Glomerular visceral epithelial cell (primary cell): ENCODE results near the gene CDC73.
"Not testable (repeated sequence)": the region's sequence is repeated elsewhere in the genome, so short reads cannot be mapped to it uniquely, and the experiment has no call there.

Experiments used
- DNase-seq: peaks from one replicate; pipeline ENCODE4 v3.0.0-alpha.2; 2016; ENCODE audit errors: extremely low spot score

CDC73 gene

GRCh38 chr1:193113992-193114332, 7.9 kb upstream of the CDC73 start:
- no peak for DNase-seq

- no peak for DNase-seq
Measured at GRCh38 chr1:193114485-193115095, 7.2 kb upstream of the CDC73 start.

GRCh38 chr1:193115629-193116227, 6.1 kb upstream of the CDC73 start:
- DNase-seq, result peak; percentile 93

GRCh38 chr1:193117167-193117566, 4.7 kb upstream of the CDC73 start:
- not testable (repeated sequence) for DNase-seq

GRCh38 chr1:193118194-193118593, 3.6 kb upstream of the CDC73 start:
- DNase-seq, result no peak

GRCh38 chr1:193118803-193119730, 2.8 kb upstream of the CDC73 start:
- DNase-seq, result no peak

GRCh38 chr1:193120604-193121166, 1.1 kb upstream of the CDC73 start:
- DNase-seq, result no peak

GRCh38 chr1:193123751-193124150, 1.9 kb downstream of the CDC73 start:
- no peak for DNase-seq

GRCh38 chr1:193125369-193125768, 3.5 kb downstream of the CDC73 start:
- no peak for DNase-seq

GRCh38 chr1:193131266-193131860, 9.5 kb downstream of the CDC73 start:
- DNase-seq, result no peak

GRCh38 chr1:193140254-193140653, 18.4 kb downstream of the CDC73 start:
- DNase-seq, result no peak

- DNase-seq, result no peak
Measured at GRCh38 chr1:193141804-193142203, 20.0 kb downstream of the CDC73 start.

GRCh38 chr1:193142409-193142808, 20.6 kb downstream of the CDC73 start:
- no peak for DNase-seq

- DNase-seq, result peak; percentile 18
Measured at GRCh38 chr1:193143285-193143684, 21.5 kb downstream of the CDC73 start.

- DNase-seq, result no peak
Measured at GRCh38 chr1:193144361-193144938, 22.6 kb downstream of the CDC73 start.

- DNase-seq, result no peak
Measured at GRCh38 chr1:193144999-193145398, 23.2 kb downstream of the CDC73 start.

GRCh38 chr1:193156117-193156821, 34.4 kb downstream of the CDC73 start:
- DNase-seq, result no peak

- no peak for DNase-seq
Measured at GRCh38 chr1:193156822-193157142, 35.0 kb downstream of the CDC73 start.

GRCh38 chr1:193157360-193157759, 35.5 kb downstream of the CDC73 start:
- no peak for DNase-seq

GRCh38 chr1:193176113-193176512, 54.3 kb downstream of the CDC73 start:
- no peak for DNase-seq

GRCh38 chr1:193176788-193177187, 55.0 kb downstream of the CDC73 start:
- DNase-seq, result no peak
